Measurements from ENCODE around the gene PROX2. TPM values are rescaled to one million over a fixed set of nuclear protein-coding genes. Genes with fewer than 3 reads are reported as not detected.

Gene PROX2
- total and polyA plus RNA-seq, 9 of the 15 experiments (the other 6 are each of a cell fraction or from before 2014, with no cell fraction given): not detected

DNA sequence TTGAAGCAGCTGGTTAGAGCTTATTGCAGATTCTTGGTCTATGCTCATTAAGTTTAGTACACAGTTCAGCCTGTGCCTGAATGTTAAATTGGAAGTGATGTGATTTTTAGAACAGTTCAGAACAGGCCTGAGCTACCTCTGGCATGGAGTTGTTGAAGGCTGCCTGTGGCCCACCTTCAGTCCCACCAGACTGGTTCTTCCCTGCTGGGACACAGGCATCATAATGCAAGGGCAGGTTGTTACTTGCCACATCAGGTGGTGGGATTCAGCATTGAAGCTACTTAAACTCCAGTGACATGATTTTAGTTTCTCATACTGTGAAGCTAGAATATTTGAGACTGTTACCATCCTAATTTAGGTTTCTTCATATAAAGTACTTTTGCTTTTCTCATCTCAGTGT is 49.4 kb downstream of the PROX2 start:
- Histone ChIP-seq H3K4me2 (ENCODE audit: insufficient read depth, low read length) (no peak overlapping the region), H3K9ac (ENCODE audit: insufficient read depth in 1 of 2, low read depth in 2 of 2, low read length in 2 of 2) (no peak overlapping the region), H2AFZ (ENCODE audit: low read depth, low read length) (no peak overlapping the region), H3K4me3 (no peak overlapping the region), H3K9me1 (ENCODE audit: control insufficient read depth, insufficient read depth, low read length) (no peaks in the 10 kb centered on the region), H3K27ac (ENCODE audit: extremely low read depth, low read depth, low read length) (no peak overlapping the region), H3K36me3 (ENCODE audit: control insufficient read depth, insufficient read depth, low read length) (peaks cover 42% of the 10 kb centered on the region), H4K20me1 (replicated peaks; ENCODE audit: control insufficient read depth, insufficient read depth, low read length) (no peaks in the 10 kb centered on the region), H3K79me2 (ENCODE audit: control insufficient read depth, insufficient read depth, low read length) (no peaks in the 10 kb centered on the region), H3K9me3 (replicated peaks; ENCODE audit: control insufficient read depth, insufficient read depth, low read depth, low read length) (no peaks in the 10 kb centered on the region), H3K27me3 (ENCODE audit: control insufficient read depth in 2 of 2, insufficient read depth in 2 of 2, low read length in 2 of 2) (no peaks in the 10 kb centered on the region), H3K4me1 (replicated peaks in 1 of 2; ENCODE audit: control insufficient read depth in 2 of 2, insufficient read depth in 2 of 2, low read length in 2 of 2) (no peaks in the 10 kb centered on the region; a peak in 1 of 5 replicates)
- in situ Hi-C loops (cut with MboI) (no loop called here), intact Hi-C loops (cut with micrococcal nuclease) (no loop called here)
- CTCF ChIA-PET (ENCODE audit: low intra/inter-chr PET ratio): no interaction called here
- FAIRE-seq (no peak), ATAC-seq (no peak), DNase-seq (ENCODE audit: extremely low read depth in 1 of 4, low spot score in 3 of 4) (no peak)
- no TSS peak for BruUV-seq (replicated peaks)
- POLR2A ChIA-PET: interaction anchor here (0.6 kb wide), 1 partner anchor 11 kb away, joined by 3 read pairs; no protein-coding TSS in a partner anchor
- TF ChIP-seq KDM4B (IDR thresholded peaks at IDR 0.05; ENCODE audit: borderline replicate concordance in 2 of 2, low read depth in 1 of 2) (no peak), ZFPM2 (CRISPR knock-in tag; IDR thresholded peaks at IDR 0.05) (no peak), ZNF165 (CRISPR knock-in tag; IDR thresholded peaks at IDR 0.05; ENCODE audit: borderline replicate concordance) (no peak), RERE (CRISPR knock-in tag; IDR thresholded peaks at IDR 0.05; ENCODE audit: borderline replicate concordance) (no peak), PCBP2 (IDR thresholded peaks at IDR 0.05; ENCODE audit: low read depth, low read length, poor library complexity, severe bottlenecking) (no peak)

Other genes with a start within 250 kb of the PROX2 start
Only the 7 nearest of the 10 such genes appear.
- gene AREL1, start 163.1 kb downstream of the PROX2 start, total RNA-seq (2014; rRNA removed): 12.6 and 17.8 TPM in 2 replicates
- gene AREL1, start 163.1 kb downstream of the PROX2 start, total RNA-seq (2014; rRNA removed; fragmentation: Illumina TruSeq; extraction: Trizol): 16.3 and 16.6 TPM in 2 replicates
- 16.7 and 17.5 TPM in 2 replicates for gene AREL1, start 163.1 kb downstream of the PROX2 start, total RNA-seq (2015; rRNA removed; fragmentation: Illumina TruSeq; extraction: Trizol)
- gene AREL1, start 163.1 kb downstream of the PROX2 start, total RNA-seq (2021): 24.3 and 24.8 TPM in 2 replicates
- gene AREL1, start 163.1 kb downstream of the PROX2 start, polyA plus RNA-seq (2011; rRNA removed): 24.0 and 25.7 TPM in 2 replicates
- 17.5 and 21.4 TPM in 2 replicates for gene AREL1, start 163.1 kb downstream of the PROX2 start, polyA plus RNA-seq (2014; fragmentation: Illumina TruSeq; extraction: Trizol)
- 1 to 10 TPM; 6.0 to 7.6 TPM for gene AREL1, start 163.1 kb downstream of the PROX2 start, polyA plus RNA-seq (2014; fragmentation: Nextera tagmentation; extraction: Ambion mirVana)
- 13.1 and 16.5 TPM in 2 replicates for gene AREL1, start 163.1 kb downstream of the PROX2 start, polyA plus RNA-seq (2014; rRNA removed)
- gene FCF1, start 163.0 kb downstream of the PROX2 start, total RNA-seq (2014; rRNA removed): 23.4 and 25.0 TPM in 2 replicates
- gene FCF1, start 163.0 kb downstream of the PROX2 start, total RNA-seq (2014; rRNA removed; fragmentation: Illumina TruSeq; extraction: Trizol): 53.7 and 67.3 TPM in 2 replicates
- 40.0 and 40.4 TPM in 2 replicates for gene FCF1, start 163.0 kb downstream of the PROX2 start, total RNA-seq (2015; rRNA removed; fragmentation: Illumina TruSeq; extraction: Trizol)
- gene FCF1, start 163.0 kb downstream of the PROX2 start, total RNA-seq (2021): 43.3 and 46.1 TPM in 2 replicates
- gene FCF1, start 163.0 kb downstream of the PROX2 start, polyA plus RNA-seq (2011; rRNA removed): 55.6 and 75.1 TPM in 2 replicates
- 91.9 and 98.3 TPM in 2 replicates for gene FCF1, start 163.0 kb downstream of the PROX2 start, polyA plus RNA-seq (2014; fragmentation: Illumina TruSeq; extraction: Trizol)
- 10 to 100 TPM in 1 of 2 experiments, 1 to 10 TPM in 1; 6.8 to 18.6 TPM for gene FCF1, start 163.0 kb downstream of the PROX2 start, polyA plus RNA-seq (2014; fragmentation: Nextera tagmentation; extraction: Ambion mirVana)
- 38.3 and 40.9 TPM in 2 replicates for gene FCF1, start 163.0 kb downstream of the PROX2 start, polyA plus RNA-seq (2014; rRNA removed)
- gene YLPM1, start 112.8 kb downstream of the PROX2 start, total RNA-seq (2014; rRNA removed): 9.1 and 10.3 TPM in 2 replicates
- 15.1 and 17.1 TPM in 2 replicates for gene YLPM1, start 112.8 kb downstream of the PROX2 start, total RNA-seq (2014; rRNA removed; fragmentation: Illumina TruSeq; extraction: Trizol)
- 14.9 and 15.9 TPM in 2 replicates for gene YLPM1, start 112.8 kb downstream of the PROX2 start, total RNA-seq (2015; rRNA removed; fragmentation: Illumina TruSeq; extraction: Trizol)
- gene YLPM1, start 112.8 kb downstream of the PROX2 start, total RNA-seq (2021): 28.8 and 32.6 TPM in 2 replicates
- gene YLPM1, start 112.8 kb downstream of the PROX2 start, polyA plus RNA-seq (2011; rRNA removed): 7.2 and 7.8 TPM in 2 replicates
- 29.9 and 32.7 TPM in 2 replicates for gene YLPM1, start 112.8 kb downstream of the PROX2 start, polyA plus RNA-seq (2014; fragmentation: Illumina TruSeq; extraction: Trizol)
- 1 to 10 TPM; 7.3 to 8.6 TPM for gene YLPM1, start 112.8 kb downstream of the PROX2 start, polyA plus RNA-seq (2014; fragmentation: Nextera tagmentation; extraction: Ambion mirVana)
- gene YLPM1, start 112.8 kb downstream of the PROX2 start, polyA plus RNA-seq (2014; rRNA removed): 13.9 and 14.6 TPM in 2 replicates
- 28.8 and 32.3 TPM in 2 replicates for gene DLST, start 5.8 kb upstream of the PROX2 start, total RNA-seq (2014; rRNA removed)
- 45.1 and 45.4 TPM in 2 replicates for gene DLST, start 5.8 kb upstream of the PROX2 start, total RNA-seq (2014; rRNA removed; fragmentation: Illumina TruSeq; extraction: Trizol)
- gene DLST, start 5.8 kb upstream of the PROX2 start, total RNA-seq (2015; rRNA removed; fragmentation: Illumina TruSeq; extraction: Trizol): 37.2 and 38.7 TPM in 2 replicates
- gene DLST, start 5.8 kb upstream of the PROX2 start, total RNA-seq (2021): 61.3 and 67.5 TPM in 2 replicates
- 73.5 and 73.7 TPM in 2 replicates for gene DLST, start 5.8 kb upstream of the PROX2 start, polyA plus RNA-seq (2011; rRNA removed)
- 65.2 and 70.0 TPM in 2 replicates for gene DLST, start 5.8 kb upstream of the PROX2 start, polyA plus RNA-seq (2014; fragmentation: Illumina TruSeq; extraction: Trizol)
- gene DLST, start 5.8 kb upstream of the PROX2 start, polyA plus RNA-seq (2014; fragmentation: Nextera tagmentation; extraction: Ambion mirVana): 1 to 10 TPM; 3.0 to 9.0 TPM
- 50.4 and 60.0 TPM in 2 replicates for gene DLST, start 5.8 kb upstream of the PROX2 start, polyA plus RNA-seq (2014; rRNA removed)
- 10.6 and 11.1 TPM in 2 replicates for gene RPS6KL1, start 47.1 kb upstream of the PROX2 start, total RNA-seq (2014; rRNA removed)
- gene RPS6KL1, start 47.1 kb upstream of the PROX2 start, total RNA-seq (2014; rRNA removed; fragmentation: Illumina TruSeq; extraction: Trizol): 8.1 and 8.2 TPM in 2 replicates
- 5.7 and 5.8 TPM in 2 replicates for gene RPS6KL1, start 47.1 kb upstream of the PROX2 start, total RNA-seq (2015; rRNA removed; fragmentation: Illumina TruSeq; extraction: Trizol)
- gene RPS6KL1, start 47.1 kb upstream of the PROX2 start, total RNA-seq (2021): 13.6 and 15.5 TPM in 2 replicates
- 6.8 and 8.3 TPM in 2 replicates for gene RPS6KL1, start 47.1 kb upstream of the PROX2 start, polyA plus RNA-seq (2011; rRNA removed)
- gene RPS6KL1, start 47.1 kb upstream of the PROX2 start, polyA plus RNA-seq (2014; fragmentation: Illumina TruSeq; extraction: Trizol): 7.7 and 8.6 TPM in 2 replicates
- gene RPS6KL1, start 47.1 kb upstream of the PROX2 start, polyA plus RNA-seq (2014; fragmentation: Nextera tagmentation; extraction: Ambion mirVana): 1 to 10 TPM in 1 of 2 experiments, under 1 TPM in 1; 0.91 to 1.8 TPM
- 10.2 and 11.6 TPM in 2 replicates for gene RPS6KL1, start 47.1 kb upstream of the PROX2 start, polyA plus RNA-seq (2014; rRNA removed)
- gene PGF, start 79.5 kb upstream of the PROX2 start, total RNA-seq (2014; rRNA removed): 0.18 and 0.90 TPM in 2 replicates
- gene PGF, start 79.5 kb upstream of the PROX2 start, total RNA-seq (2014; rRNA removed; fragmentation: Illumina TruSeq; extraction: Trizol): 0.22 and 0.32 TPM in 2 replicates
- 0.11 and 0.34 TPM in 2 replicates for gene PGF, start 79.5 kb upstream of the PROX2 start, total RNA-seq (2015; rRNA removed; fragmentation: Illumina TruSeq; extraction: Trizol)
- 0.29 and 0.44 TPM in 2 replicates for gene PGF, start 79.5 kb upstream of the PROX2 start, total RNA-seq (2021)
- 0.14 and 0.20 TPM in 2 replicates for gene PGF, start 79.5 kb upstream of the PROX2 start, polyA plus RNA-seq (2011; rRNA removed)
- gene PGF, start 79.5 kb upstream of the PROX2 start, polyA plus RNA-seq (2014; fragmentation: Illumina TruSeq; extraction: Trizol): 0.18 and 0.54 TPM in 2 replicates
- under 1 TPM; 0.04 to 0.07 TPM for gene PGF, start 79.5 kb upstream of the PROX2 start, polyA plus RNA-seq (2014; fragmentation: Nextera tagmentation; extraction: Ambion mirVana)
- gene PGF, start 79.5 kb upstream of the PROX2 start, polyA plus RNA-seq (2014; rRNA removed): 0.30 and 0.66 TPM in 2 replicates
- gene EIF2B2, start 126.8 kb upstream of the PROX2 start, total RNA-seq (2014; rRNA removed): 53.3 and 65.7 TPM in 2 replicates
- gene EIF2B2, start 126.8 kb upstream of the PROX2 start, total RNA-seq (2014; rRNA removed; fragmentation: Illumina TruSeq; extraction: Trizol): 29.1 and 29.3 TPM in 2 replicates
- 28.3 and 31.8 TPM in 2 replicates for gene EIF2B2, start 126.8 kb upstream of the PROX2 start, total RNA-seq (2015; rRNA removed; fragmentation: Illumina TruSeq; extraction: Trizol)
- gene EIF2B2, start 126.8 kb upstream of the PROX2 start, total RNA-seq (2021): 38.9 and 39.5 TPM in 2 replicates
- 94.1 and 95.6 TPM in 2 replicates for gene EIF2B2, start 126.8 kb upstream of the PROX2 start, polyA plus RNA-seq (2011; rRNA removed)
- gene EIF2B2, start 126.8 kb upstream of the PROX2 start, polyA plus RNA-seq (2014; fragmentation: Illumina TruSeq; extraction: Trizol): 52.4 and 55.6 TPM in 2 replicates
- gene EIF2B2, start 126.8 kb upstream of the PROX2 start, polyA plus RNA-seq (2014; fragmentation: Nextera tagmentation; extraction: Ambion mirVana): 10 to 100 TPM; 10.6 to 16.1 TPM
- gene EIF2B2, start 126.8 kb upstream of the PROX2 start, polyA plus RNA-seq (2014; rRNA removed): 58.7 and 68.3 TPM in 2 replicates